GM21423 (cell line): Measurements from ENCODE around the gene PALMD.

Source experiments
- ATAC-seq: cut with Tn5 transposase; IDR thresholded peaks from one replicate; pipeline ENCODE4 v1.9.1; 2021; ENCODE audit warnings: mild to moderate bottlenecking, moderate library complexity; ENCODE audit not compliant: unreplicated experiment

Gene PALMD

DNA sequence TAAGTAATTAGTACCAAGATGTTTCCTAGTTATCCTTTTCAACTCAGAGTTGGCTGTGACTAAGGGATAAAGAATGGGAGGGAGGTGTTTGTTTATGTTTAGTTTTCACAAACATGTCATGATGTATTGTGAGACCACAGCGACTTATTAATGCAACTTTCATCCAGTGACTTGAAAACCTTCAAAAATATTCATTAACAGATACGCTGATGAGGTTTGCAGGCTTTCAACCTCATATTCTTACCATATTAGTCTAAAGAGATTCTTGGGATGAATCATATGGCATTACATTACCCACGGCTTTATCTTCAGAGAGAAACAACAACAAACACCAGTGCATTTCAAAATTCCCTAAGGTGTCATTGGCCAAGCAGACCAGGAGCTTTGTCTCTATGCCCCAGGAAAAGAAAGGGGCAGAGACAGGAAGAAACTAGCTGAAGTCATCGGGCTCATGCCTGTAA, 36.4 kb downstream of the PALMD start:
- ATAC-seq, result no peak

DNA sequence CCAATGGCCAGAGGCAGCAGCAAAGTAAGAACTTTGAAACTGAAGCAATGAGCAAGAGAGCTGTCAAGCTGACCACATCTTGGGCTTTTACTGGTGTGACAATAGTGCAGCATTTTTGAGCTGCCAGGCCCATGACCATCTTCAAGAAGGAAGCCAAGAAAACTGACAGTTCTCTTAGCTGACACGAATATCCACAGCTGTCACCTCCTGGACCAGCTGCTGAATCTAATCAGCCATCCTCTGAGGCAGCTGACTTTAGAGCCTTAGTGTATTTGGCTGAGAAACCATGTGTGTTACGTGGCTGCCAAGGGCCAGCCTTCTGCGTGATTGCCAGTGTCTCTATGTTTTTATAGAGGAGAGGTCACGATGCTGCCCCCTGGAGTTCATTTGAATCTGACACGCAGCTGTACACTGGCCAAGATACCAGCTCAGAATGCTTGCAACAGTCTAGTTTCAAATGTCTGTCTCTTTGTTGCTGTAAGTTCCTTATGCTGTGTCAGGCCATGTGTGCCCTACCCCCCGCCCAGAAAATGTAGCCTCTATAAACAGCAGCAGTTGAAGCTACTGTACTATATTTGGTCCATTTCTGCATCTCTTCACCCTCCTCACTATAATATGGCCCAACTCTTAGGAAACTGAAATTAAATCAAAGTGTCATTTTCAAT, 39.7 kb downstream of the PALMD start:
- peak; percentile 87 for ATAC-seq

DNA sequence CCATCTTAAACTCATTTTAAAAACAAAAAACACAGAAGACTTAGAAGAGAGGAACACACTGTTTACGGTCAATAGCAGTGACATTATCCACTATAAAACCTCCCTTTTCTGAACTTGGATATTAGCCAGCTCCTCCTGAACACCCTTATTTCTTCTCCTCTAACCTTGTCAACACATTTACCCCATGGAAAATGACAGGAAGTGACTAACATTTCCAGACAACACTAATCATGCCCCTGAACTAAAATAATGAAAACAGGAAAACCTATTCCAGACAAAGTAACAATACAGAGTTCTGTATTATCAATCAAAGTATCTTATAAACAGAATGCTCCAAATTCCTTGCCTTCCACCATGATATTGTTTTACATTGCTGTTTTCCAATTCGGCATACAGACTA, 45.3 kb downstream of the PALMD start:
- ATAC-seq, result no peak

DNA sequence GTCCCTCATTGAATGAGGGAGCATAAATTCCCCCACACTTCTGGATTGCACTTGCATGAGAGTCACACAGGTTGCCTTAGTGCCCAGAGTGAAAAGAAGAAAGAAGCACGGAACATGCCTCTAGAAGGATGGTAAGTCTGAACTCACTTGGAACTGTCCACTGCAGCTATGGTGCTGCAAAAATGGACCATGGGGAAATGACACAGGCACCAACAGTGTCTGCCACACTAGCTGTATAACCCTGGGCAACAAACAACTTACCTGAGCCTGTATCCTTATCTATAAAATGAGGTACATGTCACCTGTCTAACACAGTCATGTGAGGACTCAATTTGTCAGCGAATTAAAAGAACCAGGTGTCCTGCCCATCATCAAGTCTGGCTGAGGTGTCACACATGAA, 50.7 kb downstream of the PALMD start:
- no peak for ATAC-seq

DNA sequence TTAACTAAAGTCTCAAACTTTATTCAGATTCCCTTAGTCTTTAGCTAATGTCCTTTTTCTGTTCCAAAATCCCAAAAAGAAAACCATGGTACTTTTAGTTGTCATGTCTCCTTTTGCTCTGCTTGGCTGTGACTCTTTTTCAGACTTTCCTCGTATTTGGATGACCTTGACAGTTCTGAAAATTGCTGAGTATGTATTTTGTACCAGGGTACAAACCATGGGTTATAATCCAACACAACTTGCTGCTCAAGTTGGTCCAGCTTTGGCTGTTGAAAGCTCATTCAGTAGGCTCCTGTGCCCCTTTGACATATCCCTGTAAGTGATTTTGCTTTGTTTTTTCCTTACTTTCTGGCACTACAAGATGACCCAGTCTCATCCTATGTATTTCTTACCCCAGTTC, 51.7 kb downstream of the PALMD start:
- ATAC-seq, result no peak

DNA sequence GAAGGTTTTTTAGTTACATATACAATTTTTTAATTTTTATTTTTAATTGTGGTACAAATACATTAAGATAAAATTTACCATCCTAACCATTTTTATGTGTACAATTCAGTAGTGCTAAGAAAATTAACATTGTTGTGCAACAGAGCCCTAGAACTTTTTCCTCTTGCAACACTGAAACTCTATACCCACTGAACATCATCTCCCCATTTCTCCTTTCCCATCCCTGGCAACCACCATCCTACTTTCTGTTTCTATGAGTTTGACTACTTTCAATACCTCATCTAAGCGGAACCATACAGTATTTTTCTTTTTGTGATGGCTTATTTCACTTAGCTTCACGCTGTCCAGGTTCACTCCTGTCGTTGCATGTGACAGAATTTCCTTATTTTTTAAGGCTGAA, 54.1 kb downstream of the PALMD start:
- ATAC-seq, result no peak

DNA sequence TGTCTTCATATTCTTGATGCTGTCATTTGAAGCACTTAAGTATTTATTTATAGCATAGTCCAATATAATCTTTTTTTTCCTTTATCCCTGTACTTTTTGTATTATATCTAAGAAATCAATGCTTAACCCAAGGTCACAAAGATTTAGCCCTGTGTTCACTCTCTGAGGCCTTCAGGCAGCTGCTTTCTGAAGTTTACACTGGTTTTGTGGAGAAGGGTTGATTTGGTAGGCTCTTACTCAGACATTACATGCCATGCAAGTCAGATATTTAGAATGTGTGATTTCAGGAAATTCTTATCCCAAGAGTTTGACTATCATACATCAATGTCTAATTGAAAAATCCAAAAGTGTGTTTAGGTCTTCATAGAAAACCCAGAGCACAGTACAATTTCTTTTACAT, 56.3 kb downstream of the PALMD start:
- ATAC-seq, result no peak

DNA sequence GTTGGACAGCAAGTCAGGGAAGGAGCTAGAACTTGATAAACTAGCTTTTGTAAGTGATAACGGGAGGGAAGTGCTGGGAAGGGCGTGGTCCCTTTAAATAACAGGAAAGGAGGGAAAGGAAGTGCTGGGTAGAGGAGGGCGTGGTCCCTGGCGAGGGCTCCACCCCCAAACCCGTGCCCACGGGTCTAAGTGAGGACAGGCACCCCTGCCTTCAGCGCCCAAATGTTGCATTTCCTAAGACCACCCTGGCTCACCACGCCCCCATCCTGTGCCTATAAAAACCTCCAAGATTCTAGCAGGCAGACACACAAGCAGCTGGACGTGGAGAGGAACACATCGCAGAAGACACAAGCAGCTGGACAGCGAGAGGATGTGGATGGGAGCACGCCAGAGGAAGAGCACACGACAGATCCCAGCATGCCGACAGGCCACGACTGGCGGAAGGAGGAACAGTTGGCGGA, 58.5 kb downstream of the PALMD start:
- no peak for ATAC-seq

DNA sequence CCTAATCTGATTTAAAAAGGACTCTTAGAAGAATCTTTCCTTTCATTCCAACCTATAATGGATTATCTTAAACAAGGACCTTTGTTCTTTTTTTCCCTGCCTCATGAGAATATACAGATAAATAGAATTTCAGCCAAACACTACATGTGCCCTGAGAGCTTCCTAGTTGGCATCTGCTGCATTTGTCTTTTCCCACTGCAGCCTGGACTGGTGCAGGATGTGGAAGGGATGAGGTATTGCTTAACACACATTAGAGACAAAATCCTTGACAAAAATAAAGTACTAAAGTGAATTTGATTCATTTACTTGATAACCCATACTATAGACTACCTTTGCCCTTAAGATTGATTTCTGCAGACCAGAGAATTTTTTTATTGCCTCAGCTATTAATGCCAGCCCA, 59.5 kb downstream of the PALMD start:
- ATAC-seq, result no peak

DNA sequence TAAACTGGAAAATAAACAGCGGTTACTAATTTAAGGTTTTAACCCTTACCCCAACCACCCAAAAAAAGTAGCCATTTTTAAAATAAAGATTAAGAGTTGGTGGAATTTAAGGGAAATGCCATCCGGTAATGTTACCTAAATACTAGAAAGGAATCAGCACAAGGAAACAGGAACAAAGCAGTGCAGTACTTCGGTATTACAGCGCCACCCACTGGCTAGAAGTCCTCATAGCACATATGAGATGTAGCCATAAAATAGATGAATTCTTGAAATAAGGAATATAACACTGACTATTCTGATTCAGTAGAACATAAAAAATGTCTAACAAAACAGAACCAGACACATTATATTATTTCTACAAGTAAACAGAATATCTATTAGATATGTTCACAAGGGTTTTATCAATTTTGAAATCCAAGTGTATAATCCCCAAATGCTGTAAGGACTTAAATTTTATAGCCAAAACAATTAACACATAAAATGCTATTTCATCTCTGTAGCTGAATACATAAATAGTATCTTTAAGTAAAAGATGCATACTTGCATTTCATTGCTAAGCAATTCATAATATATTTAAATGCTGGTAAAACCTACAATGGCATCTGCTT, 61.7 kb downstream of the PALMD start:
- ATAC-seq, result peak; percentile 76

DNA sequence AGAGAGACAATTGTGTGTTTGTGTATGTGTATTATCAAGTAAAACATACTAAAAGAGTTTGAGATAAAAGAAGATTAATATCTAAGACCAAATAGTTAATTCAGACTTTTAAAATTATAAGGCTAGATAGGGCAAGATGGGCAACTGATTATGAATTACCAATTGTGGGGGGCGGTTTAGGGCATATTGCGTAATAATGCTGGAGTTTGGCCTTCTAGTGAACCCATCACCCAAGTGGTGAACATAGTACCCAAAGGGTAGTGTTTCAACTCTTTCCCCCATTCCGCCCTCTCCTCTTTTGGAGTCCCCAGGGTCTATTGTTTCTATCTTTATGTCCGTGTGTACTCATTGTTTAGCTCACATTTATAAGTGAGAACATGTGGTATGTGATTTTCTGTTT, 65.1 kb downstream of the PALMD start:
- ATAC-seq, result no peak

DNA sequence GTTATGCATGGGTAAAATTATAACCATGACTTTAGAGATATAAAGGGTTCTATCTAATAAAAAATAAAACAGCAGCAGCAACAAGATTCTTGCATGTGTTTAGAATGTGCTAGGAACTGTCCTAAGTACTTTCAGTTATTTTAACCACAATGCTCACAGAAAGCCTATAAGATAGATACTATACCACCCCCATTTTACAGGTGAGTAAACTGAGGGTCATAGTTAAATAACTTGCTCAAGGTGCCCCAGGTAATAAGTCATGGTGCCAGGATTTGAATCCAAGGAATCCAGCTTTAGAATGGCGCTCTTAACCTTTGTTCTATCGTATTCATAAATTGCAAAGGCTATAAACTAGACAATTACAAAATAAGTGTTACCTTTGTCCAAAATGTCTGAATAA, 67.1 kb downstream of the PALMD start:
- ATAC-seq, result no peak

DNA sequence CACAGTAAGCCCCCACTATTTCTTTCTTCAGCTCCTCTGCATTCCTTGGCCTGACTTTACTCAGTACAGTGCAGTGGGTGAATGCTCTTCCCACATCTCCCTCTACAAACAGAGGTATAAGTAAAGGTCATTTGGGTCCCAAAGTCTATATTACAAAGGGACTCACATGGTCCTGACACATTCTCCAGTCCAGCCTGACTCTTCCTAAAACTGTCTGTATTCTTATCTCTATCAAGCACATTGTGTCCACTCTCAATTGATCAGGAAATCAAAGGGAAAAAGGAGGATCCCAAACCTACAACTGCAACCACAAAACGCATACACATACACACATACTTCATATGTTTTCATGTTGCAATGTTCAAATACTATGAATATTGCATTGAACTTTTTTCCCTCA, 71.1 kb downstream of the PALMD start:
- no peak for ATAC-seq

DNA sequence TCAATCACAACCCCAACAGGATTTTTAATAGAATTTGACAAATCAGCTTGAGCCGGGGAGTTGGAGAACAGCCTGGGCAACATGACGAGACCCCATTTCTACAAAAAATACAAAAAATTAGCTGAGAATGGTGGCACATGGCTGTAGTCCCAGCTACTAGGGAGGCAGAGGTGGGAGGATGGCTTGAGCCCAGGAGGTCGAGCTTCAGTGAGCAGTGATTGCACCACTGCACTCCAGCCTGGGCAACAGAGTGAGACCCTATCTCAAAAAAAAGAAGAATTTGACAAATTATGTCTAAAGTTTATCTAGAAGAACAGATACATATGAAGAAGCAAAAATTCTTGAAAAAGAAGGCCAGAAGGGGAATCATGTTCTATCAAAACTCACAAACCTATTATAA, 77.3 kb downstream of the PALMD start:
- ATAC-seq, result no peak

DNA sequence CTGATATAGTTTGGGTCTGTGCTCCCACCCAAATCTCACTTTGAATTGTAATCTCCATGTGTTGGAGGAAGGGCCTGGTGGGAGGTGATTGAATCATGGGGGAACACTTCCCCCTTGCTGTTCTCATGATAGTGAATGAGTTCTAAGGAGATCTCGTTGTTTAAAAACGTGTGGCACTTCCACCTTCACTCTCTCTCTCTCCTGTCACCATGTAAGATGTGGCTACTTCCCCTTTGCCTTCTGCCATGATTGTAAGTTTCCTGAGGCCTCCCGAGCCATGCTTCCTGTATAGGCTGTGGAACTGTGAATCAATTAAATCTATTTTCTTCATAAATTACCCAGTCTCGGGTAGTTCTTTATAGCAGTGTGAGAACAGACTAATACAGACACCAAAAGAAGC, 80.1 kb downstream of the PALMD start:
- no peak for ATAC-seq

DNA sequence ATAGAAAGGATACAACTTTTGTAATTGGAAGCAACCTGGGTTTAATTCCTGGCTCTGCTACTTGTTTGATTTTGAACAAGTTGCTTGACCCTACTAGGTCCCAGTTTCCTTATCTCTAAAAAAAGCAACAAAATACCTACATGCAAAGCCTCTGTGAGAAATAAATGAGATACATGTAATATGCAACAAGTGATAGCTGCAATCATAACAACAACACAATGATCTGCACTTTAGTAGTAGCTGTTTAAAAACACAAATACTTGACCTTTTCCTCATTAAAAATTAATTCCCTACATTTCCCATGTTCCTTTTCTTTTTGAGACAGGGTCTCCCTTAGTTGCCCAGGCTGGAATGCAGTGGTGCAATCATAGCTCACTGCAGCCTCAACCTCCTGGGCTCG, 80.5 kb downstream of the PALMD start:
- no peak for ATAC-seq

DNA sequence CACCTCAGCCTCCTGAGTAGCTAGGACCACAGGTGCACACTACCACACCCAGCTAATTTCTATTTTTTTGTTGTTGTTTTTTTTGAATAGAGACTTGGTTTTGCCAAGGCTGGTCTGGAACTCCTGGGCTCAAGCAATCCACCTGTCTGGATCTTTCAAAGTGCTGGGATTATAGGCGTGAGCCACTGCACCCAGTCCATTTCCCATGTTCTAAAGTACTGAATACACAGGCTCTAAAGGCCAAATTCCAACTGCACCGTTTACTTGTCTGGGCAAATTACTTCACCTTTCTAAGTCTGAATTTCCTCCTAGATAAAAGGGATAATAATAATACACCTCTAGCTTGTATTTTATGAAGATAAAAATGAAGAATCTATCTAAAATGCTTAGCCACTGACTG, 80.9 kb downstream of the PALMD start:
- ATAC-seq, result no peak

DNA sequence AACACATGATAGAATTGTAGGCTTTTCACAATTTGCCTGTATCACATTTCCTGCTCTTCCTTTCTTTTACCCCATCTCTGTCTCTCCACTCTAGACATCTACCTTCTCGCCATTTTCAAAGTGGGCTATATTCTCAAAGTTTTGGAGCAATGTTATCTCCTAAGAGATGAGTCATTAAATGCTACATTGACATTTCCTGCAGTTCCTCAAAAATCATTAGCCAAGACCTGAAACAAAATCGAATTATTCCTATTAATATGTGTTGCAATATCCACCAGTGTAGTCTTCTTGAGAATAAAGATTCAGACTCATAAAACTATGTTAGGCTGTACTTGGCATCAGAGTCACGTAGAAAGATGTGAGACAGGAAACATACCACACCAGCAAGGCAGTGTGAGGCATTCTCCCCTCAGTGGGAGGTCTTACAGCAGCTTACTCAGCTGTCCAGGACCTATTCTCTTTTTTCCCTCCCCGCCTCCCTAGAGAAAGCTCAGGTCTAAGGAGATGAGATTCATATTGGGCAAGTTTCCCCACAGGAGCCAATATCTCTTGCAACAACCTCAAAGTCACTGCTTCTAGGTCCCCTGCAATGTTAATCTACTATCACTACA, 81.8 kb downstream of the PALMD start:
- no peak for ATAC-seq

DNA sequence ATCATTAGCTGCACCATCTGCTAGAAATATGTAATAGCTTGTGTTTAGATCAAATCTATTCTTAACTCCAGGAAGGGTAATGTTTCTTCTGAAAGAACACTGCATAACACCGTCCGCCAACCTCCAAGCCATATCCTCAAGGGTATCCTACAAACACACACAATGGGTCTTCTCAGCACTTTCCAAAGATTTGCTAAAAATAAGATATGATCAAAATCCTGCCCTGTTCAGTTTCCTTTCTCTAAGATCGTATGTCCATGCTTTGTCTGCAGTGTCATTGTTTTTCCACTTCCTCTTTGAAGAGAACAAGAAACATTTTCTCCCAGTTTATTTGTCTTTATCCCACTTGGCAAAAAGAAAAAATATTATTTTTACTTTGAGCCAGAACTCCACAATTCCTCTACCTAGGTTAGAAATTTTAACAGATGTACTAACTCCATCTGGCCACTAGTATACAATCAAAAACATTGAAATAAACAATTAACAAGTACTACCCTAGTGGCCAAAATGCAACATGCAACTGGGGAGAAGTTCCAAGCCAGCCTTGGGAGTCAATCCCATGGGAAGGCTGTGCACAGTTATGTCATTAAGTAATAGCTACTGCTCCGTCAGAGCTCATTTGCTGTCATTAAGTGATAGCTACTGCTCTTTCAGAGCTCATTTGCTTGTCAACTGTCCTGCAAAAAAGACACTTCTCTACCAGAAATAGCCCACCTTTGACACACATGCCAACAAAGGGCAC, 82.8 kb downstream of the PALMD start:
- peak; percentile 60 for ATAC-seq

DNA sequence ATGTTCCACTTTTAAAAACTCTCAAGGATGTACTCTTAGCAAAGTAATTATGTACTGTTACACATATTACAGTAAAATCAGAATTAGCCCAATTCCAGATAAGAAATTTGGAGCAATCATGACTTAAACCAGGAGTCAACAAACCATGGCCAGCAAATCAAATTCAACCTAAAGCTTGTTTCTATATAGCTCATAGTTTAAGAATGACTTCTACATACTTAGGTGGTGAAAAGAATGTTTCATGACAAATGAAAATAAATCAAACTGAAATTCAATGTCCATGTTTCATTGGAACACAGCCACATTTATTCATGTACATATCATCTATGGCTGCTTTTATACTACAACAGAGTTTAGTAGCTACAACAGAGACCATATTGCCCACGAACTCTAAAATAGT, 85.5 kb downstream of the PALMD start:
- no peak for ATAC-seq

DNA sequence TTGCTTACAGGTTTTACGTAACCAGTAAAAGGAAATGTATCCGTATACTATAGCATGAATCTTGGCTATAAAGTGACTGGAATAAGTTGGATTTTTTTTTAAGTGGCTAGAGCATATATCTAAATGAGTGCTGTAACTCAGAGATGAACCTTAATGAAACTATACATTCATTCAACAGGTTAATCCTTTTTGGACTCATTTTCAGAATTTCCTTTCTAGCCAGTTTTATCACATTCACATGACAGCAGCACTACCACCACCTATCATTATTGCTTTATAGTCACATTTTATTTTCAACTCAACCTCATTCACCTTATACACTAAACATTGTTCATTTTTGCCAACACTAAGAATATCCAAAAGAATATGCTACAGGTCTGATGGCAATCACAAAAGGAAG, 89.9 kb downstream of the PALMD start:
- ATAC-seq, result no peak

DNA sequence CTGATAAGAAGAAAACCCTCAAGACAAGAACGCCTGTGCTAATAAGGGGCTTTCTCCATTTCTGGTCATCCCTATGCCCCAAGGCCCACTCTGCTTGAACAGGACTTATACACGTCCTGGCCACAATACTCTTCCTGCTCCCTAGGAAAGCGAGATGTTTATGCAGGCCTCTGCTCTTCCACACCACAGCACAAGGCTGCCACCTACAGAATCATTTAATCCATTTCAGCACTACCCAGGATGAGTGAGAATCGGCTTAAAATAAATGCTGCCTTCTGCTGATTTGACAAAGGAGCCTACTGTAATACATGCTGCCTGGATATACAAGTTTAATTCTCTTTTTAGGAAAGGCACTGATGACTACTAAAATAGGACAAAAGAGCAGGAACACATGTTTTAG, 91.1 kb downstream of the PALMD start:
- no peak for ATAC-seq
